ENCODE data around the gene MYO7B. TPM values are rescaled to one million over a fixed set of nuclear protein-coding genes. Genes with fewer than 3 reads are reported as not detected.

Gene MYO7B
- total and polyA plus RNA-seq, 7 experiments from 2014 or later: 0.29 to 5.9 (median 1.3) TPM; not detected in 4

DNA sequence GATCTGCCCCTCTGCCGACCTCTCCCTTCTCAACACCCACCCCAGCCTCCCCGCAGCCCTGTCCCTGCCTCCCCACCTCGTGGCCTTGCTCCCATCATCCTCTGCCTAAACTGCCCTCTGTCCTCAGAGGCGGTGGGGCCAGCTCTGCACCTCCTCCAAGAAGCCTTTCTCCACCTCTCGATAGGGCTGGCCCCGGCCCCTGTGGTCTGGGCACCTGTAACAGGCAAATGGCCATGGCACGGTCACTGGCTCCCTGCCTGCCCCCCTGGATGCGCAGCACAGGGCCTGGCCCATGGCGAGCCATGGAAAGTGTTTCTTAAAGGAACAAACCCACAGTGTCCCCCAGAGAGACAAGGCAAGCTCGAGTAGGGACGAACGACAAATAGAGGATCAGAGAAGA, 42.0 kb downstream of the MYO7B start:
- Mint-ChIP-seq H3K27ac (peak overlapping the region in 1 of 9 donors; percentile 12), H3K4me3 (no peak overlapping the region), H3K27me3 (peaks cover 0 to 7% (median 0%) of the 10 kb centered on the region in 5 donors), H3K36me3 (no peaks in the 10 kb centered on the region), H3K4me1 (peaks cover 13 to 25% (median 19%) of the 10 kb centered on the region in 7 donors), H3K9me3 (no peaks in the 10 kb centered on the region)
- no peaks in the 10 kb centered on the region for H3K36me3 ChIP-seq (ENCODE audit: control insufficient read depth in 2 of 3, insufficient read depth in 3 of 3, low read length in 3 of 3)
- H3K4me3 ChIP-seq (ENCODE audit: low read length): no peak overlapping the region
- ATAC-seq: no peak
- no peaks in the 10 kb centered on the region for H3K9me3 ChIP-seq (ENCODE audit: control insufficient read depth in 2 of 3, low read length in 3 of 3)
- intact Hi-C loops (cut with micrococcal nuclease): no loop called here
- no peaks in the 10 kb centered on the region for H3K27me3 ChIP-seq (ENCODE audit: control insufficient read depth in 2 of 2, insufficient read depth in 2 of 2, low read length in 2 of 2)
- ChIA-PET CTCF (no interaction called here), POLR2A (interaction anchor here (1.0 kb wide), 1 partner anchor 13 kb away, joined by 3 read pairs; no protein-coding TSS in a partner anchor)
- peak in 1 of 9 donors; percentile 9 for DNase-seq
- H3K4me1 ChIP-seq (ENCODE audit: control insufficient read depth in 2 of 2, insufficient read depth in 2 of 2, low read length in 2 of 2): peaks cover 0 to 6% of the 10 kb centered on the region in 2 donors
- H3K27ac ChIP-seq (ENCODE audit: low read depth, low read length): no peak overlapping the region

DNA sequence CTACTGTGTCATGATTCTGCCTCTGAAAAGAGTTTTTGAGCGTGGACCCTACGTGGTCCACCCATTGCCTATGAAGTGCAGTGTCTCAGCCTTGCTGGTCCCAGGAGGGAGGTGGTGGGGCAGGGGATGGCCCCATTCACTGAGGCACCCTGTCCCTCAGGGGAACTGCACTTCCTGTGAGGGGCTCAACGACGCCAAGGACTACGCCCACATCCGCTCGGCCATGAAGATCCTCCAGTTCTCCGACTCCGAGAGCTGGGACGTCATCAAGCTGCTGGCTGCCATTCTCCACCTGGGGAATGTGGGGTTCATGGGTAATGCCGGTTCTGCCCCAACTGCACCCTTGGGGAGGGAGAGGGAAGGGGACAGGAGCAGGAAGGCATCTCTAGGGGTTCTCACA, 42.5 kb downstream of the MYO7B start:
- Histone ChIP-seq H3K9me3 (ENCODE audit: control insufficient read depth in 2 of 3, low read length in 3 of 3) (no peaks in the 10 kb centered on the region), H3K27ac (ENCODE audit: low read depth, low read length) (no peak overlapping the region), H3K4me1 (ENCODE audit: control insufficient read depth in 2 of 2, insufficient read depth in 2 of 2, low read length in 2 of 2) (peaks cover 0 to 6% of the 10 kb centered on the region in 2 donors), H3K4me3 (ENCODE audit: low read length) (no peak overlapping the region), H3K36me3 (ENCODE audit: control insufficient read depth in 2 of 3, insufficient read depth in 3 of 3, low read length in 3 of 3) (no peaks in the 10 kb centered on the region), H3K27me3 (ENCODE audit: control insufficient read depth in 2 of 2, insufficient read depth in 2 of 2, low read length in 2 of 2) (no peaks in the 10 kb centered on the region)
- no peak for ATAC-seq
- peak in 1 of 9 donors; percentile 3 for DNase-seq
- CTCF ChIA-PET: no interaction called here
- no peak overlapping the region for H3K27ac Mint-ChIP-seq
- POLR2A ChIA-PET: no interaction called here
- H3K4me3 Mint-ChIP-seq: no peak overlapping the region
- intact Hi-C loops (cut with micrococcal nuclease): no loop called here
- peaks cover 13 to 25% (median 19%) of the 10 kb centered on the region in 7 donors for H3K4me1 Mint-ChIP-seq
- no peaks in the 10 kb centered on the region for H3K9me3 Mint-ChIP-seq
- H3K27me3 Mint-ChIP-seq: peaks cover 0 to 3% (median 0%) of the 10 kb centered on the region in 5 donors
- H3K36me3 Mint-ChIP-seq: no peaks in the 10 kb centered on the region

GRCh38 chr2:127578411-127578810, 42.9 kb downstream of the MYO7B start:
- intact Hi-C loops (cut with micrococcal nuclease): no loop called here
- Mint-ChIP-seq H3K27ac (peak overlapping the region in 1 of 9 donors; percentile 47), H3K27me3 (peaks cover 0 to 2% (median 0%) of the 10 kb centered on the region in 5 donors), H3K4me3 (no peak overlapping the region), H3K4me1 (peaks cover 13 to 25% (median 19%) of the 10 kb centered on the region in 7 donors), H3K36me3 (no peaks in the 10 kb centered on the region), H3K9me3 (no peaks in the 10 kb centered on the region)
- ChIA-PET CTCF (no interaction called here), POLR2A (no interaction called here)
- Histone ChIP-seq H3K9me3 (ENCODE audit: control insufficient read depth in 2 of 3, low read length in 3 of 3) (no peaks in the 10 kb centered on the region), H3K27ac (ENCODE audit: low read depth, low read length) (no peak overlapping the region), H3K4me1 (ENCODE audit: control insufficient read depth in 2 of 2, insufficient read depth in 2 of 2, low read length in 2 of 2) (peaks cover 0 to 6% of the 10 kb centered on the region in 2 donors), H3K4me3 (ENCODE audit: low read length) (no peak overlapping the region), H3K27me3 (ENCODE audit: control insufficient read depth in 2 of 2, insufficient read depth in 2 of 2, low read length in 2 of 2) (no peaks in the 10 kb centered on the region), H3K36me3 (ENCODE audit: control insufficient read depth in 2 of 3, insufficient read depth in 3 of 3, low read length in 3 of 3) (no peaks in the 10 kb centered on the region)
- peak in 1 of 9 donors; percentile 3 for DNase-seq
- no peak for ATAC-seq

GRCh38 chr2:127579231-127579630, 43.7 kb downstream of the MYO7B start:
- ATAC-seq: no peak
- Histone ChIP-seq H3K4me3 (ENCODE audit: low read length) (no peak overlapping the region), H3K27me3 (ENCODE audit: control insufficient read depth in 2 of 2, insufficient read depth in 2 of 2, low read length in 2 of 2) (no peaks in the 10 kb centered on the region), H3K9me3 (ENCODE audit: control insufficient read depth in 2 of 3, low read length in 3 of 3) (no peaks in the 10 kb centered on the region), H3K36me3 (ENCODE audit: control insufficient read depth in 2 of 3, insufficient read depth in 3 of 3, low read length in 3 of 3) (no peaks in the 10 kb centered on the region), H3K4me1 (ENCODE audit: control insufficient read depth in 2 of 2, insufficient read depth in 2 of 2, low read length in 2 of 2) (peaks cover 0 to 6% of the 10 kb centered on the region in 2 donors), H3K27ac (ENCODE audit: low read depth, low read length) (no peak overlapping the region)
- Mint-ChIP-seq H3K4me3 (no peak overlapping the region), H3K9me3 (no peaks in the 10 kb centered on the region), H3K27ac (peak overlapping the region in 3 of 9 donors; percentile 2 to 29 (median 18)), H3K4me1 (peaks cover 13 to 25% (median 18%) of the 10 kb centered on the region in 7 donors), H3K36me3 (no peaks in the 10 kb centered on the region), H3K27me3 (peaks cover 0 to 2% (median 0%) of the 10 kb centered on the region in 5 donors)
- ChIA-PET POLR2A (no interaction called here), CTCF (no interaction called here)
- intact Hi-C loops (cut with micrococcal nuclease): no loop called here
- DNase-seq: peak in 1 of 9 donors; percentile 8

GRCh38 chr2:127580167-127581049, 44.9 kb downstream of the MYO7B start:
- Histone ChIP-seq H3K27ac (ENCODE audit: low read depth, low read length) (no peak overlapping the region), H3K27me3 (ENCODE audit: control insufficient read depth in 2 of 2, insufficient read depth in 2 of 2, low read length in 2 of 2) (no peaks in the 10 kb centered on the region), H3K9me3 (ENCODE audit: control insufficient read depth in 2 of 3, low read length in 3 of 3) (no peaks in the 10 kb centered on the region), H3K36me3 (ENCODE audit: control insufficient read depth in 2 of 3, insufficient read depth in 3 of 3, low read length in 3 of 3) (no peaks in the 10 kb centered on the region), H3K4me3 (ENCODE audit: low read length) (no peak overlapping the region), H3K4me1 (ENCODE audit: control insufficient read depth in 2 of 2, insufficient read depth in 2 of 2, low read length in 2 of 2) (peaks cover 0 to 6% of the 10 kb centered on the region in 2 donors)
- peaks cover 0 to 6% (median 0%) of the 10 kb centered on the region in 5 donors for H3K27me3 Mint-ChIP-seq
- CTCF ChIA-PET: interaction anchor here (1.0 kb wide), 1 partner anchor 11 kb away, joined by 3 read pairs; no protein-coding TSS in a partner anchor
- peaks cover 7 to 17% (median 13%) of the 10 kb centered on the region in 7 donors for H3K4me1 Mint-ChIP-seq
- no peak overlapping the region for H3K4me3 Mint-ChIP-seq
- POLR2A ChIA-PET: no interaction called here
- H3K36me3 Mint-ChIP-seq: no peaks in the 10 kb centered on the region
- peak in 1 of 9 donors; percentile 6 for DNase-seq
- no peak overlapping the region for H3K27ac Mint-ChIP-seq
- intact Hi-C loops (cut with micrococcal nuclease): no loop called here
- no peaks in the 10 kb centered on the region for H3K9me3 Mint-ChIP-seq
- no peak for ATAC-seq

DNA sequence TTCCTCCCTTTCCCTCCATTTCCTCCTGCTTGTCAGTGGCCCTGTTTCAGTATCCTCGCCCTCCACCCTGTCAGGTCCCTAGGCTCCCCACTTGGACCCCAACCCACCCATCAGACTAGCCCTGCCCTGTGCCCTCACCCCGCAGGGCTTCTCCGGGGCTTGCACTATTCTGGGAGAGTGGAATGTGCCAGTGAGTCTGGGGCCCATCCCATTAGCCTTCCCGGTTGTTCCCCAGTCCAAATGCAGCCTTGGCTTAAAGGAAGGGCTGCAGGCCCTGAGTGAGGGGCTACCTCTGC, 45.5 kb downstream of the MYO7B start:
- ATAC-seq: no peak
- CTCF ChIA-PET: interaction anchor here (1.0 kb wide), 1 partner anchor 10 kb away, joined by 3 read pairs; no protein-coding TSS in a partner anchor
- H3K36me3 Mint-ChIP-seq: no peaks in the 10 kb centered on the region
- POLR2A ChIA-PET: no interaction called here
- H3K4me1 Mint-ChIP-seq: peaks cover 2 to 11% (median 7%) of the 10 kb centered on the region in 7 donors
- Histone ChIP-seq H3K27me3 (ENCODE audit: control insufficient read depth in 2 of 2, insufficient read depth in 2 of 2, low read length in 2 of 2) (no peaks in the 10 kb centered on the region), H3K4me1 (ENCODE audit: control insufficient read depth in 2 of 2, insufficient read depth in 2 of 2, low read length in 2 of 2) (peaks cover 0 to 4% of the 10 kb centered on the region in 2 donors), H3K36me3 (ENCODE audit: control insufficient read depth in 2 of 3, insufficient read depth in 3 of 3, low read length in 3 of 3) (no peaks in the 10 kb centered on the region), H3K27ac (ENCODE audit: low read depth, low read length) (no peak overlapping the region), H3K4me3 (ENCODE audit: low read length) (no peak overlapping the region), H3K9me3 (ENCODE audit: control insufficient read depth in 2 of 3, low read length in 3 of 3) (no peaks in the 10 kb centered on the region)
- H3K4me3 Mint-ChIP-seq: no peak overlapping the region
- peak in 1 of 9 donors; percentile 1 for DNase-seq
- H3K9me3 Mint-ChIP-seq: no peaks in the 10 kb centered on the region
- intact Hi-C loops (cut with micrococcal nuclease): no loop called here
- no peak overlapping the region for H3K27ac Mint-ChIP-seq
- H3K27me3 Mint-ChIP-seq: peaks cover 0 to 6% (median 0%) of the 10 kb centered on the region in 5 donors
